HepG2 (cell line): Measurements from ENCODE around the gene BLOC1S4. TPM values are rescaled to one million over a fixed set of nuclear protein-coding genes. Genes with fewer than 3 reads are reported as not detected.

Source experiments
- ATAC-seq: fragments of 200-7000 bp; cut with Tn5 transposase; 3 replicates; pipeline ENCODE4 v1.9.1; 2020; ENCODE audit warnings: mild to moderate bottlenecking, moderate library complexity
- BruUV-seq: library from RNA; stranded (reverse); fragments of 400-500 nt; replicated peaks from 2 replicates; lab custom pipeline; 2021; lab: Mats Ljungman, UMichigan
- CTCF ChIA-PET: fragments of 300-600 bp; formaldehyde crosslinking; extraction: SDS; loops from one replicate; lab custom pipeline; 2021; ENCODE audit warnings: low total read pairs, inconsistent platforms, low intra/inter-chr PET ratio; lab: Yijun Ruan, JAX
- POLR2A ChIA-PET: fragments of 350-600 bp; sonication (Branson Sonifier 250); formaldehyde crosslinking; loops from one replicate; lab custom pipeline; 2020; ENCODE audit warnings: antibody characterized with exemption, inconsistent platforms; lab: Yijun Ruan, JAX
- DNase-seq: peaks from one replicate; pipeline ENCODE4 v3.0.0-alpha.2; 2015; ENCODE audit warnings: low spot score
- FAIRE-seq: peaks from 3 replicates; lab custom pipeline; 2011; peaks lifted over from hg19 to GRCh38; lab: Jason Lieb, UNC
- H2AFZ ChIP-seq: one replicate; pipeline ENCODE4 v1.6.1; 2011; ENCODE audit warnings: low read length, inconsistent platforms
- H3K27ac ChIP-seq: fragments of 300-600 bp; 3 replicates; pipeline ENCODE4 v1.8.0; 2011; ENCODE audit warnings: mixed run types, mild to moderate bottlenecking, mixed read lengths, low read length, inconsistent platforms; ENCODE audit not compliant: insufficient read depth; ENCODE audit errors: extremely low read length
- H3K27me3 ChIP-seq, 2 experiments: fragments of 200-600 bp in 1 of 2; 2 replicates in 1 of 2; 3 replicates in 1 of 2; pipeline versions ENCODE4 v1.6.0 to v1.8.0; 2011; ENCODE audit warnings: low read length in 2 of 2, mild to moderate bottlenecking in 2 of 2, moderate library complexity in 2 of 2, inconsistent platforms in 1 of 2; ENCODE audit not compliant: insufficient read depth in 2 of 2, control insufficient read depth in 1 of 2
- H3K36me3 ChIP-seq, 2 experiments: fragments of 200-600 bp in 1 of 2; replicated peaks in 1 of 2; 2 replicates in 1 of 2; 3 replicates in 1 of 2; pipeline versions ENCODE4 v1.5.1 to v1.8.0; 2011; ENCODE audit warnings: low read length in 2 of 2, inconsistent platforms in 1 of 2; ENCODE audit not compliant: insufficient read depth in 2 of 2, control insufficient read depth in 1 of 2
- H3K4me1 ChIP-seq: 2 replicates; pipeline ENCODE4 v1.5.1; 2012; ENCODE audit warnings: low read length, inconsistent platforms; ENCODE audit not compliant: insufficient read depth
- H3K4me2 ChIP-seq: 2 replicates; pipeline ENCODE4 v1.6.0; 2011; ENCODE audit warnings: low read depth, low read length, inconsistent platforms
- H3K4me3 ChIP-seq, 3 experiments: fragments of 200-600 bp in 1 of 3; sonication (generic), shearing (Covaris generic) in 1 of 3; replicated peaks in 1 of 3; 2 replicates each; pipeline ENCODE4 v1.5.1; 2011 to 2016; ENCODE audit warnings: low read length in 3 of 3, inconsistent platforms in 2 of 3, low read depth in 2 of 3, mild to moderate bottlenecking in 2 of 3, control low read depth in 1 of 3, mixed read lengths in 1 of 3; ENCODE audit not compliant: insufficient read depth in 1 of 3
- H3K79me2 ChIP-seq: one replicate; pipeline ENCODE4 v1.6.1; 2011; ENCODE audit warnings: low read length, inconsistent platforms; ENCODE audit not compliant: insufficient read depth
- H3K9ac ChIP-seq: 2 replicates; pipeline ENCODE4 v1.6.0; 2011; ENCODE audit warnings: mild to moderate bottlenecking, low read depth, low read length, inconsistent platforms; ENCODE audit not compliant: insufficient read depth
- H3K9me3 ChIP-seq: 2 replicates; pipeline ENCODE4 v1.5.1; 2012; ENCODE audit warnings: mild to moderate bottlenecking, low read length
- H4K20me1 ChIP-seq: 2 replicates; pipeline ENCODE4 v1.6.0; 2011; ENCODE audit warnings: inconsistent platforms, mild to moderate bottlenecking, low read length, moderate library complexity; ENCODE audit not compliant: insufficient read depth
- EP300 ChIP-seq, 3 experiments: sonication (generic) in 1 of 3; formaldehyde crosslinking in 1 of 3; IDR thresholded peaks; 2 replicates each; pipeline versions ENCODE4 v1.5.1 to v1.6.1; 2011 to 2020; ENCODE audit warnings: low read depth in 2 of 3, low read length in 2 of 3, borderline replicate concordance in 1 of 3, improper control_type of control experiment in 1 of 3, mild to moderate bottlenecking in 1 of 3, missing genetic modification reagents in 1 of 3, moderate library complexity in 1 of 3
- GLI4 ChIP-seq: sonication (generic); formaldehyde crosslinking; IDR thresholded peaks from 2 replicates; pipeline ENCODE4 v1.5.1; 2020; ENCODE audit warnings: missing genetic modification reagents, mild to moderate bottlenecking, moderate library complexity, borderline replicate concordance
- ZNF703 ChIP-seq: sonication (generic); formaldehyde crosslinking; IDR thresholded peaks from 2 replicates; pipeline ENCODE4 v1.5.1; 2020; ENCODE audit warnings: missing genetic modification reagents, mild to moderate bottlenecking, moderate library complexity, borderline replicate concordance
- ZNF768 ChIP-seq: sonication (generic); formaldehyde crosslinking; IDR thresholded peaks from 2 replicates; pipeline ENCODE4 v1.4.0; 2020; ENCODE audit warnings: missing genetic modification reagents
- WGBS: methylation state at CpG from one replicate; pipeline ENCODE4 v1.1.6; 2017; ENCODE audit warnings: low lambda C conversion rate; 5-methylcytosine and 5-hydroxymethylcytosine counted together
- in situ Hi-C: cut with HindIII; loops from 2 replicates; pipeline ENCODE4 v1.10.0; 2017; ENCODE audit warnings: low pct_unique_long_range_greater_than_20kb; ENCODE audit not compliant: extremely low pct_ligation_motif_present
- intact Hi-C: fragments of 100-400 bp; cut with micrococcal nuclease; formaldehyde crosslinking; loops from one replicate; pipeline ENCODE4 v1.10.0; 2022; ENCODE audit not compliant: unreplicated experiment
- polyA plus RNA-seq, 8 experiments: library from polyadenylated mRNA; depleted of rRNA in 3 of 8; stranded (reverse) in 7 of 8; unstranded in 1 of 8; fragments of >200 nt; fragmentation: Illumina TruSeq in 4 of 8; extraction: Trizol in 4 of 8; gene quantifications; 2 replicates each; pipeline versions ENCODE4 v1.2.1 to v1.2.3, GENCODE V29; 2011 to 2016; ENCODE audit warnings: low read depth in 4 of 8, missing spikeins in 1 of 8, mixed read lengths in 1 of 8; ENCODE audit not compliant: insufficient read depth in 1 of 8
- total RNA-seq, 5 experiments: library from RNA; depleted of rRNA; stranded (reverse); fragments of >200 nt; fragmentation: Illumina TruSeq; extraction: Trizol; gene quantifications; 2 replicates each; pipeline ENCODE4 v1.2.3, GENCODE V29; 2016; ENCODE audit warnings: low read depth in 1 of 5
- TF ChIP-seq, protein P1 (sequence below): sonication (generic); formaldehyde crosslinking; conservative IDR thresholded peaks from 2 replicates; pipeline ENCODE4 v1.4.0; 2020; ENCODE audit warnings: mild to moderate bottlenecking, missing genetic modification reagents, moderate library complexity
- TF ChIP-seq, protein P2 (sequence below): sonication (generic); formaldehyde crosslinking; IDR thresholded peaks from 2 replicates; pipeline ENCODE4 v1.5.0; 2020; ENCODE audit warnings: missing genetic modification reagents, mild to moderate bottlenecking, borderline replicate concordance
- TF ChIP-seq, protein P3 (sequence below): sonication (generic); formaldehyde crosslinking; IDR thresholded peaks from 2 replicates; pipeline ENCODE4 v1.8.1; 2023; ENCODE audit warnings: mild to moderate bottlenecking, missing genetic modification reagents
- TF ChIP-seq, protein P4 (sequence below): sonication (generic); formaldehyde crosslinking; IDR thresholded peaks from 2 replicates; pipeline ENCODE4 v1.4.0; 2020; ENCODE audit warnings: missing genetic modification reagents, low read depth, mild to moderate bottlenecking, borderline replicate concordance
- TF ChIP-seq, protein P5 (sequence below): sonication (generic); formaldehyde crosslinking; IDR thresholded peaks from 2 replicates; pipeline ENCODE4 v1.4.0; 2020; ENCODE audit warnings: missing genetic modification reagents

Gene BLOC1S4
- total and polyA plus RNA-seq, 2 of the 13 experiments (the other 11 are each of a cell fraction or from before 2014, with no cell fraction given), result 15.5 to 20.9 TPM

DNA sequence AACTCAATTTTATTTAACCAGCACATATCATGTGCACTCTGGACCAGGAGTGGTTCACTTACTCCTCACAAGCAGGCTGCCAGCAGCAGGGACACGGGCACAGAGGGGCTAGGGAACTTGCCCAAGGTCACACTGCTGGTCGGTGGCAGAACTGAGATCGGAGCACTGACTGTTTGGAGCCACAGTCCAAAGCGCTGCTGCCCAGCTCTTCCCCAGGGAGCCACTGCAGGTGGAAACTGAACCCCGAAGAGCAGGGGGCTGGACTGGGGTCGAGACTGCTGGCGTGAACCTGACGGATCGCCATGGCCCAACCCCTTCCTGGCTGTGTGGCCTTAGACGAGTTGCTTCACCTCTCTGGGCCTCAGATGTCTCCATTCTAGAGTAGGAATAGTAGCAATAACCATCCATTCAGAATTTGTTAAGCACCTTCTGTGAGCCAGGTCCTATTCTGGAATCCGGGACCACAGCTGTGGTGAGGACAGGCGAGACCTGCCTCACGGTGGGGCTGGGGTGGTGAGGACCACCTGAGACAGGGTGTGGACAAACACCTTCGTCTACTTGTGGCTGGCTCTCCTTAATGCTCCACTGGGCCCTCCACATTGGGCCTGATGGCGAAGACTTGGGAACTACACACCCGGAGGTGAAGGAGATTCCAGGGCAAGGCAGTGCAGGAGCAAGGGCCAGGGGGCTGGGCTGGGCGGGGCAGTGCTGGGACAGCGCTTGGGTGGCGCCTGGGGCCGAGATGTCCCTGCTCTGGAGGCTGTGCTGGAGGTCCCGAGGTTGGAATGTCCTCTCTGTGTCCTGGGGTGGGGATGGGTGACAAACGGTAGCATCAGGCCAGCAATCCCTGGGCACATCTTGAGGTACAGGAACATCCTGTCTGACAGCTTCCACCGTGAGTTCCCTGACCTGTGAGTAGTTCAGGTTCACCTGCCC lies 34.6 kb downstream of the BLOC1S4 start:
- DNase-seq (no peak), ATAC-seq (no peak), FAIRE-seq (peak; percentile 44)
- CTCF ChIA-PET, result no interaction called here
- Histone ChIP-seq H3K79me2 (no peaks in the 10 kb centered on the region), H3K27ac (peak overlapping the region; percentile 83), H4K20me1 (no peaks in the 10 kb centered on the region), H3K27me3 (no peaks in the 10 kb centered on the region; a peak in 1 of 5 replicates), H2AFZ (no peak overlapping the region), H3K4me3 (peak overlapping the region; percentile 58 to 74 (median 63)), H3K36me3 (no peaks in the 10 kb centered on the region), H3K9ac (peak overlapping the region; percentile 68), H3K4me1 (peaks cover 99% of the 10 kb centered on the region), H3K4me2 (peak overlapping the region; percentile 99), H3K9me3 (no peaks in the 10 kb centered on the region)
- POLR2A ChIA-PET, result interaction anchor here (1.0 to 9.9 kb wide), 11 partner anchors 16 to 318 kb away, joined by 3 to 207 read pairs (median 6); a partner anchor contains a TSS
- BruUV-seq, result no TSS peak
- in situ Hi-C loops, result no loop called here
- 0% methylated on average over 12 of the region's 23 CpGs for WGBS
- intact Hi-C loops, result no loop called here
- 0 out of 2 replicates have a peak, but pooled peaks have one; percentile 39 for TF ChIP-seq GLI4 (CRISPR knock-in tag)
- TF ChIP-seq, protein P1, sequence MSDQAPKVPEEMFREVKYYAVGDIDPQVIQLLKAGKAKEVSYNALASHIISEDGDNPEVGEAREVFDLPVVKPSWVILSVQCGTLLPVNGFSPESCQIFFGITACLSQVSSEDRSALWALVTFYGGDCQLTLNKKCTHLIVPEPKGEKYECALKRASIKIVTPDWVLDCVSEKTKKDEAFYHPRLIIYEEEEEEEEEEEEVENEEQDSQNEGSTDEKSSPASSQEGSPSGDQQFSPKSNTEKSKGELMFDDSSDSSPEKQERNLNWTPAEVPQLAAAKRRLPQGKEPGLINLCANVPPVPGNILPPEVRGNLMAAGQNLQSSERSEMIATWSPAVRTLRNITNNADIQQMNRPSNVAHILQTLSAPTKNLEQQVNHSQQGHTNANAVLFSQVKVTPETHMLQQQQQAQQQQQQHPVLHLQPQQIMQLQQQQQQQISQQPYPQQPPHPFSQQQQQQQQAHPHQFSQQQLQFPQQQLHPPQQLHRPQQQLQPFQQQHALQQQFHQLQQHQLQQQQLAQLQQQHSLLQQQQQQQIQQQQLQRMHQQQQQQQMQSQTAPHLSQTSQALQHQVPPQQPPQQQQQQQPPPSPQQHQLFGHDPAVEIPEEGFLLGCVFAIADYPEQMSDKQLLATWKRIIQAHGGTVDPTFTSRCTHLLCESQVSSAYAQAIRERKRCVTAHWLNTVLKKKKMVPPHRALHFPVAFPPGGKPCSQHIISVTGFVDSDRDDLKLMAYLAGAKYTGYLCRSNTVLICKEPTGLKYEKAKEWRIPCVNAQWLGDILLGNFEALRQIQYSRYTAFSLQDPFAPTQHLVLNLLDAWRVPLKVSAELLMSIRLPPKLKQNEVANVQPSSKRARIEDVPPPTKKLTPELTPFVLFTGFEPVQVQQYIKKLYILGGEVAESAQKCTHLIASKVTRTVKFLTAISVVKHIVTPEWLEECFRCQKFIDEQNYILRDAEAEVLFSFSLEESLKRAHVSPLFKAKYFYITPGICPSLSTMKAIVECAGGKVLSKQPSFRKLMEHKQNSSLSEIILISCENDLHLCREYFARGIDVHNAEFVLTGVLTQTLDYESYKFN (CRISPR knock-in tag), result no peak
- TF ChIP-seq ZNF768 (CRISPR knock-in tag), result peak; percentile 100
- TF ChIP-seq, protein P2, sequence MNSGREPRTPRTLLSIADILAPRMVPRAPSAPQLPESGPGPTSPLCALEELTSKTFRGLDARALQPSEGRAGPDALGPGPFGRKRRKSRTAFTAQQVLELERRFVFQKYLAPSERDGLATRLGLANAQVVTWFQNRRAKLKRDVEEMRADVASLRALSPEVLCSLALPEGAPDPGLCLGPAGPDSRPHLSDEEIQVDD (CRISPR knock-in tag), result no peak
- TF ChIP-seq, protein P3, sequence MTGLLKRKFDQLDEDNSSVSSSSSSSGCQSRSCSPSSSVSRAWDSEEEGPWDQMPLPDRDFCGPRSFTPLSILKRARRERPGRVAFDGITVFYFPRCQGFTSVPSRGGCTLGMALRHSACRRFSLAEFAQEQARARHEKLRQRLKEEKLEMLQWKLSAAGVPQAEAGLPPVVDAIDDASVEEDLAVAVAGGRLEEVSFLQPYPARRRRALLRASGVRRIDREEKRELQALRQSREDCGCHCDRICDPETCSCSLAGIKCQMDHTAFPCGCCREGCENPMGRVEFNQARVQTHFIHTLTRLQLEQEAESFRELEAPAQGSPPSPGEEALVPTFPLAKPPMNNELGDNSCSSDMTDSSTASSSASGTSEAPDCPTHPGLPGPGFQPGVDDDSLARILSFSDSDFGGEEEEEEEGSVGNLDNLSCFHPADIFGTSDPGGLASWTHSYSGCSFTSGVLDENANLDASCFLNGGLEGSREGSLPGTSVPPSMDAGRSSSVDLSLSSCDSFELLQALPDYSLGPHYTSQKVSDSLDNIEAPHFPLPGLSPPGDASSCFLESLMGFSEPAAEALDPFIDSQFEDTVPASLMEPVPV (CRISPR knock-in tag), result no peak
- TF ChIP-seq, protein P4, sequence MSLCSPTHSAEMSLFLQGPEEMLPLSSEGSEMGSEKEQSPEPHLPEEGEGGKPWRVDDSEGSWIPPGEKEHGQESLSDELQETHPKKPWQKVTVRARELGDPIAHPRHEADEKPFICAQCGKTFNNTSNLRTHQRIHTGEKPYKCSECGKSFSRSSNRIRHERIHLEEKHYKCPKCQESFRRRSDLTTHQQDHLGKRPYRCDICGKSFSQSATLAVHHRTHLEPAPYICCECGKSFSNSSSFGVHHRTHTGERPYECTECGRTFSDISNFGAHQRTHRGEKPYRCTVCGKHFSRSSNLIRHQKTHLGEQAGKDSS (CRISPR knock-in tag), result peak; percentile 43; the same call in 1 of the 2 replicates
- TF ChIP-seq ZNF703 (CRISPR knock-in tag), result no peak
- TF ChIP-seq EP300 (IDR thresholded peaks at IDR 0.05; ENCODE audit: low read depth in 2 of 2, low read length in 2 of 2), result no peak
- TF ChIP-seq EP300 (CRISPR knock-in tag; IDR thresholded peaks at IDR 0.05; ENCODE audit: borderline replicate concordance), result 0 out of 2 replicates have a peak, but pooled peaks have one; percentile 11
- TF ChIP-seq, protein P5, sequence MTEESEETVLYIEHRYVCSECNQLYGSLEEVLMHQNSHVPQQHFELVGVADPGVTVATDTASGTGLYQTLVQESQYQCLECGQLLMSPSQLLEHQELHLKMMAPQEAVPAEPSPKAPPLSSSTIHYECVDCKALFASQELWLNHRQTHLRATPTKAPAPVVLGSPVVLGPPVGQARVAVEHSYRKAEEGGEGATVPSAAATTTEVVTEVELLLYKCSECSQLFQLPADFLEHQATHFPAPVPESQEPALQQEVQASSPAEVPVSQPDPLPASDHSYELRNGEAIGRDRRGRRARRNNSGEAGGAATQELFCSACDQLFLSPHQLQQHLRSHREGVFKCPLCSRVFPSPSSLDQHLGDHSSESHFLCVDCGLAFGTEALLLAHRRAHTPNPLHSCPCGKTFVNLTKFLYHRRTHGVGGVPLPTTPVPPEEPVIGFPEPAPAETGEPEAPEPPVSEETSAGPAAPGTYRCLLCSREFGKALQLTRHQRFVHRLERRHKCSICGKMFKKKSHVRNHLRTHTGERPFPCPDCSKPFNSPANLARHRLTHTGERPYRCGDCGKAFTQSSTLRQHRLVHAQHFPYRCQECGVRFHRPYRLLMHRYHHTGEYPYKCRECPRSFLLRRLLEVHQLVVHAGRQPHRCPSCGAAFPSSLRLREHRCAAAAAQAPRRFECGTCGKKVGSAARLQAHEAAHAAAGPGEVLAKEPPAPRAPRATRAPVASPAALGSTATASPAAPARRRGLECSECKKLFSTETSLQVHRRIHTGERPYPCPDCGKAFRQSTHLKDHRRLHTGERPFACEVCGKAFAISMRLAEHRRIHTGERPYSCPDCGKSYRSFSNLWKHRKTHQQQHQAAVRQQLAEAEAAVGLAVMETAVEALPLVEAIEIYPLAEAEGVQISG (CRISPR knock-in tag), result 0 out of 2 replicates have a peak, but pooled peaks have one; percentile 11
